Measurements from ENCODE around the gene SERTAD2.

GRCh38 chr2:64643838-64644457 lies 9.8 kb downstream of the SERTAD2 start:
- TF ChIP-seq POLR2A (IDR thresholded peaks at IDR 0.05) = no peak
- TF ChIP-seq, protein P1, sequence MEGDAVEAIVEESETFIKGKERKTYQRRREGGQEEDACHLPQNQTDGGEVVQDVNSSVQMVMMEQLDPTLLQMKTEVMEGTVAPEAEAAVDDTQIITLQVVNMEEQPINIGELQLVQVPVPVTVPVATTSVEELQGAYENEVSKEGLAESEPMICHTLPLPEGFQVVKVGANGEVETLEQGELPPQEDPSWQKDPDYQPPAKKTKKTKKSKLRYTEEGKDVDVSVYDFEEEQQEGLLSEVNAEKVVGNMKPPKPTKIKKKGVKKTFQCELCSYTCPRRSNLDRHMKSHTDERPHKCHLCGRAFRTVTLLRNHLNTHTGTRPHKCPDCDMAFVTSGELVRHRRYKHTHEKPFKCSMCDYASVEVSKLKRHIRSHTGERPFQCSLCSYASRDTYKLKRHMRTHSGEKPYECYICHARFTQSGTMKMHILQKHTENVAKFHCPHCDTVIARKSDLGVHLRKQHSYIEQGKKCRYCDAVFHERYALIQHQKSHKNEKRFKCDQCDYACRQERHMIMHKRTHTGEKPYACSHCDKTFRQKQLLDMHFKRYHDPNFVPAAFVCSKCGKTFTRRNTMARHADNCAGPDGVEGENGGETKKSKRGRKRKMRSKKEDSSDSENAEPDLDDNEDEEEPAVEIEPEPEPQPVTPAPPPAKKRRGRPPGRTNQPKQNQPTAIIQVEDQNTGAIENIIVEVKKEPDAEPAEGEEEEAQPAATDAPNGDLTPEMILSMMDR (IDR thresholded peaks at IDR 0.05 in 8 of 11, conservative IDR thresholded peaks at IDR 0.05 in 3 of 11) = no peak
